HG03196 (cell line): Measurements from ENCODE around the gene RBFOX2.

Source experiments
- ATAC-seq: cut with Tn5 transposase; IDR thresholded peaks from one replicate; pipeline ENCODE4 v1.9.1; 2021; ENCODE audit not compliant: unreplicated experiment

The RBFOX2 gene

GRCh38 chr22:35947794-35948425 is 80.7 kb downstream of the RBFOX2 start:
- ATAC-seq, result no peak

GRCh38 chr22:35944458-35944857 is 84.2 kb downstream of the RBFOX2 start:
- ATAC-seq, result no peak

- ATAC-seq, result no peak
Observed at GRCh38 chr22:35940166-35940565, 88.5 kb downstream of the RBFOX2 start.

- no peak for ATAC-seq
Observed at GRCh38 chr22:35938226-35938625, 90.4 kb downstream of the RBFOX2 start.

- no peak for ATAC-seq
Observed at GRCh38 chr22:35930933-35931332, 97.7 kb downstream of the RBFOX2 start.

GRCh38 chr22:35928285-35928798 is 100.3 kb downstream of the RBFOX2 start:
- no peak for ATAC-seq

- no peak for ATAC-seq
Observed at GRCh38 chr22:35923026-35923425, 105.6 kb downstream of the RBFOX2 start.

- no peak for ATAC-seq
Observed at GRCh38 chr22:35921777-35922176, 106.8 kb downstream of the RBFOX2 start.

GRCh38 chr22:35921044-35921443 is 107.6 kb downstream of the RBFOX2 start:
- ATAC-seq, result no peak

- ATAC-seq, result no peak
Observed at GRCh38 chr22:35919002-35919542, 109.6 kb downstream of the RBFOX2 start.

GRCh38 chr22:35918456-35918855 is 110.2 kb downstream of the RBFOX2 start:
- no peak for ATAC-seq

GRCh38 chr22:35917651-35918050 is 111.0 kb downstream of the RBFOX2 start:
- ATAC-seq, result no peak

GRCh38 chr22:35915477-35916013 is 113.1 kb downstream of the RBFOX2 start:
- ATAC-seq, result no peak

- ATAC-seq, result no peak
Observed at GRCh38 chr22:35914665-35915476, 113.8 kb downstream of the RBFOX2 start.

- no peak for ATAC-seq
Observed at GRCh38 chr22:35914357-35914664, 114.3 kb downstream of the RBFOX2 start.

- no peak for ATAC-seq
Observed at GRCh38 chr22:35913925-35914324, 114.7 kb downstream of the RBFOX2 start.

- no peak for ATAC-seq
Observed at GRCh38 chr22:35912658-35913057, 116.0 kb downstream of the RBFOX2 start.

- ATAC-seq, result no peak
Observed at GRCh38 chr22:35911877-35912276, 116.7 kb downstream of the RBFOX2 start.

GRCh38 chr22:35910926-35911325 is 117.7 kb downstream of the RBFOX2 start:
- ATAC-seq, result no peak

GRCh38 chr22:35910003-35910769 is 118.4 kb downstream of the RBFOX2 start:
- ATAC-seq, result no peak

- ATAC-seq, result no peak
Observed at GRCh38 chr22:35905894-35906293, 122.7 kb downstream of the RBFOX2 start.
